Esophagus squamous epithelium (tissue), 4 donors: ENCODE results near the gene NPLOC4.

Source experiments
- CTCF ChIP-seq, 6 experiments: fragments of 450-650 bp in 4 of 6; fragments of 200-600 bp in 2 of 6; sonication (generic) in 2 of 6; IDR thresholded peaks; one replicate each; pipeline ENCODE4 v1.5.1; 2016 to 2019; ENCODE audit warnings: antibody characterized with exemption in 6 of 6, mild to moderate bottlenecking in 4 of 6, moderate library complexity in 4 of 6
- POLR2A ChIP-seq, 4 donors: fragments of 450-650 bp; IDR thresholded peaks; one replicate each; pipeline ENCODE4 v1.6.1; 2017; ENCODE audit warnings: antibody characterized with exemption in 4 of 4, mild to moderate bottlenecking in 4 of 4, moderate library complexity in 3 of 4

- TF ChIP-seq CTCF (IDR thresholded peaks at IDR 0.05) (no peak), POLR2A (IDR thresholded peaks at IDR 0.05) (no peak)
Measured at GRCh38 chr17:81550285-81550684, 86.6 kb downstream of the NPLOC4 start.
